CD4-positive, alpha-beta T cell (primary cell): ENCODE measurements around the gene GNA15. TPM values are rescaled to one million over a fixed set of nuclear protein-coding genes. Genes with fewer than 3 reads are reported as not detected.
A peak's percentile ranks its signal among the peaks of the same experiment; 100 is the strongest.

Experiments used
- ATAC-seq: fragments of 200-7000 bp; cut with Tn5 transposase; one replicate; pipeline ENCODE4 v1.10.0; 2022; ENCODE audit warnings: mild to moderate bottlenecking; ENCODE audit not compliant: poor library complexity
- CTCF ChIA-PET: fragments of 350-600 bp; sonication (Branson Sonifier 250); formaldehyde crosslinking; loops from one replicate; lab custom pipeline; 2021; ENCODE audit warnings: antibody characterized with exemption, inconsistent platforms; lab: Charles Lee
- POLR2A ChIA-PET: fragments of 350-600 bp; sonication (Branson Sonifier 250); formaldehyde crosslinking; loops from one replicate; lab custom pipeline; 2021; ENCODE audit warnings: antibody characterized with exemption, inconsistent platforms; lab: Charles Lee
- DNase-seq, 14 experiments: peaks; one replicate each; pipeline ENCODE4 v3.0.0-alpha.2; 2013 to 2020; ENCODE audit warnings: mixed read lengths in 2 of 14
- H3K27ac ChIP-seq, 2 donors: one replicate each; pipeline versions ENCODE4 v1.5.1 to v1.7.0; 2013; ENCODE audit warnings: low read length in 2 of 2, low read depth in 1 of 2, mild to moderate bottlenecking in 1 of 2
- H3K27me3 ChIP-seq, 2 experiments: 1 replicate in 1 of 2; 2 replicates in 1 of 2; pipeline versions ENCODE4 v1.6.1 to v1.7.0; 2013; ENCODE audit warnings: low read length in 2 of 2, control low read depth in 1 of 2, mild to moderate bottlenecking in 1 of 2, moderate library complexity in 1 of 2; ENCODE audit not compliant: insufficient read depth in 2 of 2, control insufficient read depth in 1 of 2
- H3K36me3 ChIP-seq: one replicate; pipeline ENCODE4 v1.6.1; 2013; ENCODE audit warnings: low read length, control low read depth; ENCODE audit not compliant: insufficient read depth
- H3K4me1 ChIP-seq: one replicate; pipeline ENCODE4 v1.6.1; 2013; ENCODE audit warnings: low read length, control low read depth; ENCODE audit not compliant: insufficient read depth
- H3K4me3 ChIP-seq: one replicate; pipeline ENCODE4 v1.5.1; 2013; ENCODE audit warnings: mild to moderate bottlenecking, low read length, moderate library complexity
- H3K9me3 ChIP-seq, 2 experiments: 1 replicate in 1 of 2; 2 replicates in 1 of 2; pipeline versions ENCODE4 v1.6.1 to v1.7.0; 2013; ENCODE audit warnings: low read length in 2 of 2, mild to moderate bottlenecking in 2 of 2, control low read depth in 1 of 2, moderate library complexity in 1 of 2; ENCODE audit not compliant: control insufficient read depth in 1 of 2, insufficient read depth in 1 of 2
- H3K27ac Mint-ChIP-seq: one replicate; pipeline ENCODE4 v1.8.0; 2020; ENCODE audit warnings: mixed read lengths
- H3K27me3 Mint-ChIP-seq: one replicate; pipeline ENCODE4 v1.8.0; 2021; ENCODE audit warnings: mixed read lengths
- H3K36me3 Mint-ChIP-seq: one replicate; pipeline ENCODE4 v1.8.0; 2021; ENCODE audit warnings: low read depth, mixed read lengths
- H3K4me1 Mint-ChIP-seq: one replicate; pipeline ENCODE4 v1.8.0; 2021; ENCODE audit warnings: low read depth, mixed read lengths
- H3K4me3 Mint-ChIP-seq: one replicate; pipeline ENCODE4 v1.8.0; 2020; ENCODE audit warnings: mild to moderate bottlenecking, mixed read lengths
- H3K9me3 Mint-ChIP-seq: one replicate; pipeline ENCODE4 v1.8.0; 2020; ENCODE audit warnings: mixed read lengths
- CTCF ChIP-seq: fragments of 200-600 bp; IDR thresholded peaks from one replicate; pipeline ENCODE4 v1.8.0; 2022; ENCODE audit warnings: antibody characterized with exemption, mild to moderate bottlenecking
- intact Hi-C, 2 experiments: fragments of 100-400 bp; cut with DNase I in 1 of 2; cut with micrococcal nuclease in 1 of 2; formaldehyde crosslinking; loops; one replicate each; pipeline versions ENCODE4 v1.15.1 to v1.9.0; 2023 to 2025; cut with DNase I, micrococcal nuclease
- total RNA-seq, 174 experiments: library from RNA in 2 of 174; stranded (reverse) in 2 of 174; gene quantifications; one replicate each; pipeline ENCODE4 v1.2.3 and lab custom pipeline; 2021 to 2026

The GNA15 gene
- total RNA-seq, 2 experiments from 2014 or later: 12.1 to 14.9 TPM

- ChIA-PET CTCF (no interaction called here), POLR2A (no interaction called here)
- Mint-ChIP-seq H3K4me1 (peaks cover 18% of the 10 kb centered on the region), H3K27ac (no peak overlapping the region), H3K9me3 (no peaks in the 10 kb centered on the region), H3K27me3 (no peaks in the 10 kb centered on the region), H3K4me3 (no peak overlapping the region), H3K36me3 (peaks cover 19% of the 10 kb centered on the region)
- no peak overlapping the region for H3K4me3 ChIP-seq
- ATAC-seq: no peak
- no peak for TF ChIP-seq CTCF
- peaks cover 39% of the 10 kb centered on the region for H3K4me1 ChIP-seq
- H3K27me3 ChIP-seq: no peaks in the 10 kb centered on the region
- H3K27ac ChIP-seq: no peak overlapping the region
- intact Hi-C loops: no loop called here
- H3K9me3 ChIP-seq: peaks cover 0 to 6% of the 10 kb centered on the region in 2 experiments
- peaks cover 37% of the 10 kb centered on the region for H3K36me3 ChIP-seq
- DNase-seq: peak in 1 of 14 experiments; percentile 25
Observed at GRCh38 chr19:3192228-3192635, 56.4 kb downstream of the GNA15 start.

- TF ChIP-seq CTCF: no peak
- H3K27me3 Mint-ChIP-seq: no peaks in the 10 kb centered on the region
- DNase-seq (no peak), ATAC-seq (no peak)
- H3K27ac ChIP-seq: no peak overlapping the region
- peaks cover 0 to 6% of the 10 kb centered on the region in 2 experiments for H3K9me3 ChIP-seq
- H3K36me3 ChIP-seq: peaks cover 37% of the 10 kb centered on the region
- H3K4me1 ChIP-seq: peaks cover 35% of the 10 kb centered on the region
- ChIA-PET POLR2A (no interaction called here), CTCF (no interaction called here)
- H3K4me3 Mint-ChIP-seq: no peak overlapping the region
- H3K36me3 Mint-ChIP-seq: peaks cover 18% of the 10 kb centered on the region
- no peak overlapping the region for H3K4me3 ChIP-seq
- peaks cover 16% of the 10 kb centered on the region for H3K4me1 Mint-ChIP-seq
- no peaks in the 10 kb centered on the region for H3K27me3 ChIP-seq
- intact Hi-C loops: no loop called here
- H3K27ac Mint-ChIP-seq: no peak overlapping the region
- no peaks in the 10 kb centered on the region for H3K9me3 Mint-ChIP-seq
Observed at GRCh38 chr19:3192684-3193083, 56.9 kb downstream of the GNA15 start.

- Histone ChIP-seq H3K4me1 (peaks cover 27% of the 10 kb centered on the region), H3K27me3 (no peaks in the 10 kb centered on the region), H3K27ac (no peak overlapping the region), H3K36me3 (peaks cover 37% of the 10 kb centered on the region), H3K9me3 (peaks cover 0 to 6% of the 10 kb centered on the region in 2 experiments), H3K4me3 (no peak overlapping the region)
- no peaks in the 10 kb centered on the region for H3K9me3 Mint-ChIP-seq
- H3K27ac Mint-ChIP-seq: no peak overlapping the region
- intact Hi-C loops: no loop called here
- POLR2A ChIA-PET: interaction anchor here (1.6 kb wide), 1 partner anchor 10 kb away, joined by 5 read pairs; no protein-coding TSS in a partner anchor
- CTCF ChIA-PET: no interaction called here
- no peak overlapping the region for H3K4me3 Mint-ChIP-seq
- ATAC-seq (no peak), DNase-seq (peak in 3 of 14 experiments; percentile 15 to 46 (median 45))
- peaks cover 8% of the 10 kb centered on the region for H3K4me1 Mint-ChIP-seq
- H3K27me3 Mint-ChIP-seq: no peaks in the 10 kb centered on the region
- TF ChIP-seq CTCF: no peak
- peaks cover 18% of the 10 kb centered on the region for H3K36me3 Mint-ChIP-seq
Observed at GRCh38 chr19:3193256-3194105, 57.6 kb downstream of the GNA15 start.
